Esophagus muscularis mucosa (tissue), 4 donors: Measurements from ENCODE around the gene CDH22. TPM values are rescaled to one million over a fixed set of nuclear protein-coding genes. Genes with fewer than 3 reads are reported as not detected.

Source experiments
- DNase-seq: peaks from one replicate; pipeline ENCODE4 v3.0.0-alpha.2; 2017; ENCODE audit errors: extremely low spot score
- H3K27ac ChIP-seq, 4 donors: fragments of 200-600 bp; sonication (generic); replicated peaks in 1 of 4; 1 replicate in 3 of 4; 2 replicates in 1 of 4; pipeline ENCODE4 v1.5.1; 2016 to 2019; ENCODE audit warnings: mild to moderate bottlenecking in 1 of 4
- H3K27me3 ChIP-seq, 4 donors: fragments of 200-600 bp; sonication (generic); one replicate each; pipeline versions ENCODE4 v1.5.1 to v1.6.0; 2016 to 2019
- H3K36me3 ChIP-seq, 4 donors: fragments of 200-600 bp; sonication (generic); one replicate each; pipeline ENCODE4 v1.5.1; 2016 to 2019
- H3K4me1 ChIP-seq, 4 donors: fragments of 200-600 bp; sonication (generic); one replicate each; pipeline ENCODE4 v1.5.1; 2016 to 2019
- H3K4me3 ChIP-seq, 4 donors: fragments of 200-600 bp; sonication (generic); 1 replicate in 2 of 4; 2 replicates in 2 of 4; pipeline ENCODE4 v1.5.1; 2016 to 2019; ENCODE audit warnings: mild to moderate bottlenecking in 4 of 4, moderate library complexity in 1 of 4
- H3K9me3 ChIP-seq, 4 donors: fragments of 200-600 bp; sonication (generic); 1 replicate in 3 of 4; 2 replicates in 1 of 4; pipeline ENCODE4 v1.5.1; 2016 to 2019
- CTCF ChIP-seq, 3 experiments: fragments of 200-600 bp in 2 of 3; fragments of 450-650 bp in 1 of 3; sonication (generic) in 2 of 3; IDR thresholded peaks; one replicate each; pipeline ENCODE4 v1.5.1; 2017 to 2019; ENCODE audit warnings: antibody characterized with exemption in 3 of 3, mild to moderate bottlenecking in 2 of 3, moderate library complexity in 1 of 3
- EP300 ChIP-seq: sonication (generic); formaldehyde crosslinking; IDR thresholded peaks from one replicate; pipeline ENCODE4 v1.6.1; 2017; ENCODE audit warnings: antibody characterized with exemption
- POLR2A ChIP-seq: fragments of 450-650 bp; IDR thresholded peaks from one replicate; pipeline ENCODE4 v1.6.1; 2017; ENCODE audit warnings: antibody characterized with exemption, moderate library complexity, mild to moderate bottlenecking, low read depth
- POLR2AphosphoS5 ChIP-seq, 2 donors: sonication (generic); formaldehyde crosslinking; IDR thresholded peaks; one replicate each; pipeline ENCODE4 v1.6.1; 2017; ENCODE audit warnings: antibody characterized with exemption in 2 of 2
- WGBS: methylation state at CpG from one replicate; pipeline ENCODE4 v1.1.5; 2018; 5-methylcytosine and 5-hydroxymethylcytosine counted together
- intact Hi-C: fragments of 100-400 bp; cut with DNase I; formaldehyde crosslinking; loops from one replicate; pipeline ENCODE4 v1.15.1; 2023
- total RNA-seq, 4 donors: library from RNA; depleted of rRNA; stranded (reverse); fragments of >200 nt; gene quantifications; one replicate each; pipeline versions ENCODE4 v1.1.0 to v1.2.1, GENCODE V29; 2016

CDH22 gene
- total RNA-seq: under 1 TPM in 3 of 4 donors, not detected in 1; 0.17 to 0.69 (median 0.42) TPM

GRCh38 chr20:46308258-46309157 is at the start of gene CDH22:
Gene CDH22, minus strand, starts transcription at chr20:46308498. Its CDS starts 57,204 bp downstream, at chr20:46251294.
- H3K27me3 ChIP-seq: peaks cover 13 to 100% (median 61%) of the 10 kb centered on the region in 4 donors
- H3K27ac ChIP-seq: no peak within 1 kb of the TSS
- no peaks in the 10 kb centered on the region for H3K9me3 ChIP-seq
- intact Hi-C loops: no loop called here
- DNase-seq: no peak
- TF ChIP-seq EP300: no peak
- TF ChIP-seq CTCF (IDR thresholded peaks at IDR 0.05): peak; percentile 22 to 56 (median 36)
- no peaks in the 10 kb centered on the region for H3K36me3 ChIP-seq
- peaks cover 14 to 37% (median 31%) of the 10 kb centered on the region in 4 donors for H3K4me1 ChIP-seq
- WGBS: 3% methylated on average over 18 of the region's 74 CpGs
- H3K4me3 ChIP-seq: peak within 1 kb of the TSS; percentile 50 to 63 (median 55)

- Histone ChIP-seq H3K36me3 (peaks cover 3 to 26% (median 12%) of the 10 kb centered on the region in 4 donors), H3K27me3 (no peaks in the 10 kb centered on the region), H3K9me3 (no peaks in the 10 kb centered on the region), H3K27ac (peak overlapping the region; percentile 54 to 67 (median 60)), H3K4me1 (peaks cover 40 to 66% (median 58%) of the 10 kb centered on the region in 4 donors), H3K4me3 (no peak overlapping the region)
- intact Hi-C loops: no loop called here
- TF ChIP-seq POLR2AphosphoS5 (IDR thresholded peaks at IDR 0.05) (peak in 1 of 2 donors; percentile 1), CTCF (IDR thresholded peaks at IDR 0.05) (no peak)
- no peak for DNase-seq
- 20% methylated on average over 13 of the region's 13 CpGs for WGBS
Measured at GRCh38 chr20:46357030-46357514, 48.8 kb upstream of the CDH22 start.

- intact Hi-C loops: no loop called here
- Histone ChIP-seq H3K27me3 (no peaks in the 10 kb centered on the region), H3K27ac (peak overlapping the region; percentile 54 to 67 (median 60)), H3K4me3 (no peak overlapping the region), H3K9me3 (no peaks in the 10 kb centered on the region), H3K4me1 (peaks cover 37 to 59% (median 51%) of the 10 kb centered on the region in 4 donors), H3K36me3 (peaks cover 3 to 33% (median 17%) of the 10 kb centered on the region in 4 donors)
- peak in 1 of 2 donors; percentile 8 for TF ChIP-seq POLR2AphosphoS5 (IDR thresholded peaks at IDR 0.05)
- TF ChIP-seq POLR2A: no peak
- no peak for TF ChIP-seq EP300
- DNase-seq: no peak
- 79% methylated on average over 15 of the region's 23 CpGs for WGBS
Measured at GRCh38 chr20:46356195-46357029, 48.1 kb upstream of the CDH22 start.

GRCh38 chr20:46355778-46356177 is 47.5 kb upstream of the CDH22 start:
- no peaks in the 10 kb centered on the region for H3K27me3 ChIP-seq
- no peak for DNase-seq
- WGBS: 78% methylated on average over 7 of the region's 7 CpGs
- TF ChIP-seq CTCF (IDR thresholded peaks at IDR 0.05) (no peak), POLR2A (no peak), EP300 (no peak), POLR2AphosphoS5 (IDR thresholded peaks at IDR 0.05) (no peak)
- no peaks in the 10 kb centered on the region for H3K9me3 ChIP-seq
- H3K27ac ChIP-seq: peak overlapping the region in 1 of 4 donors; percentile 59
- peaks cover 37 to 54% (median 47%) of the 10 kb centered on the region in 4 donors for H3K4me1 ChIP-seq
- no peak overlapping the region for H3K4me3 ChIP-seq
- peaks cover 3 to 39% (median 24%) of the 10 kb centered on the region in 4 donors for H3K36me3 ChIP-seq
- intact Hi-C loops: no loop called here
